ENCODE results near the gene ANKRD22. TPM values are rescaled to one million over a fixed set of nuclear protein-coding genes. Genes with fewer than 3 reads are reported as not detected.

ANKRD22 gene
- total RNA-seq (1 to 10 TPM in 1 of 9 donors, under 1 TPM in 4, not detected in 4; 0.33 to 2.0 (median 0.42) TPM), polyA plus RNA-seq (1 to 10 TPM in 1 of 3 donors, under 1 TPM in 2; 0.29 to 1.9 (median 0.37) TPM)
- long read RNA-seq, donor 1, partial matches to known transcripts: 46 of 51 reads
- long read RNA-seq, donor 1, other reads (novel, unspliced or antisense): 5 of 51 reads
- long read RNA-seq, donor 2: 0 reads
- long read RNA-seq, donor 3: 0 reads
- long read RNA-seq, donor 4: 0 reads
- long read RNA-seq, donor 5, partial matches to known transcripts: 0 of 1 reads
- long read RNA-seq, donor 5, other reads (novel, unspliced or antisense): 0 of 1 reads
- long read RNA-seq, donor 6, partial matches to known transcripts: 0 of 3 reads
- long read RNA-seq, donor 6, other reads (novel, unspliced or antisense): 1 of 3 reads
- long read RNA-seq, donor 7: 0 reads
- long read RNA-seq, donor 8: 0 reads
- long read RNA-seq, donor 9: 0 reads
- long read RNA-seq, donor 10: 0 reads

DNA sequence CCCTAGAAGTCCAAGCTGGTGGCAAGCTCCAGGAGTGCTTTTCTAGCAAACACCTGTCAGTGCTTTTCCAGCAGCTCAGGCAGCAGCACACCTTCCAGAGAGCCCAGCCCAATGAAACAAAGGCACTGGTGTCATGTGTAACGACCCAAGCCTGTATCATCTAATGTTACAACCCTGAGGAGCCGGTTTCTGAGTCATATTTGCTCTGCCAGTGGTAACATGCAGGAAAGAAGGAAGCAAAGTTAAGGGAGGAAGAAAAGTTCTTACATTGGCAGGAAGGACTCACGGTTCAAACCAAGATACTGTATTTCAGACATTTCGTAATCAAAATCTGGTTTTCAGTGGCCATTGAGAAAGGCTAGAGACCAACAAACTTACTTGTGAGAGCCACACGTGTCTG lies at the start of gene ANKRD22:
ANKRD22 (minus strand) TSS at position 139 of the 400 bp plus-strand sequence. CDS start 237 bp downstream, outside the sequence.
- Histone ChIP-seq H3K36me3 (replicated peaks in 1 of 2) (no peaks in the 10 kb centered on the region), H3K27ac (no peak within 1 kb of the TSS), H3K4me1 (replicated peaks in 1 of 2) (peaks cover 8% of the 10 kb centered on the region in 2 donors), H3K4me3 (no peak within 1 kb of the TSS), H3K9me3 (replicated peaks in 1 of 3) (no peaks in the 10 kb centered on the region), H3K27me3 (no peaks in the 10 kb centered on the region)
- WGBS, 4 donors: 34 to 54% (median 44%) methylated on average over 5 of the region's 5 CpGs
- no peak for TF ChIP-seq POLR2A (IDR thresholded peaks at IDR 0.05)
- TF ChIP-seq, protein P1, sequence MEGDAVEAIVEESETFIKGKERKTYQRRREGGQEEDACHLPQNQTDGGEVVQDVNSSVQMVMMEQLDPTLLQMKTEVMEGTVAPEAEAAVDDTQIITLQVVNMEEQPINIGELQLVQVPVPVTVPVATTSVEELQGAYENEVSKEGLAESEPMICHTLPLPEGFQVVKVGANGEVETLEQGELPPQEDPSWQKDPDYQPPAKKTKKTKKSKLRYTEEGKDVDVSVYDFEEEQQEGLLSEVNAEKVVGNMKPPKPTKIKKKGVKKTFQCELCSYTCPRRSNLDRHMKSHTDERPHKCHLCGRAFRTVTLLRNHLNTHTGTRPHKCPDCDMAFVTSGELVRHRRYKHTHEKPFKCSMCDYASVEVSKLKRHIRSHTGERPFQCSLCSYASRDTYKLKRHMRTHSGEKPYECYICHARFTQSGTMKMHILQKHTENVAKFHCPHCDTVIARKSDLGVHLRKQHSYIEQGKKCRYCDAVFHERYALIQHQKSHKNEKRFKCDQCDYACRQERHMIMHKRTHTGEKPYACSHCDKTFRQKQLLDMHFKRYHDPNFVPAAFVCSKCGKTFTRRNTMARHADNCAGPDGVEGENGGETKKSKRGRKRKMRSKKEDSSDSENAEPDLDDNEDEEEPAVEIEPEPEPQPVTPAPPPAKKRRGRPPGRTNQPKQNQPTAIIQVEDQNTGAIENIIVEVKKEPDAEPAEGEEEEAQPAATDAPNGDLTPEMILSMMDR (IDR thresholded peaks at IDR 0.05): no peak
- peak in 5 of 7 donors; percentile 28 to 42 (median 33) for DNase-seq
- intact Hi-C loops (cut with DNase I): no loop called here

DNA sequence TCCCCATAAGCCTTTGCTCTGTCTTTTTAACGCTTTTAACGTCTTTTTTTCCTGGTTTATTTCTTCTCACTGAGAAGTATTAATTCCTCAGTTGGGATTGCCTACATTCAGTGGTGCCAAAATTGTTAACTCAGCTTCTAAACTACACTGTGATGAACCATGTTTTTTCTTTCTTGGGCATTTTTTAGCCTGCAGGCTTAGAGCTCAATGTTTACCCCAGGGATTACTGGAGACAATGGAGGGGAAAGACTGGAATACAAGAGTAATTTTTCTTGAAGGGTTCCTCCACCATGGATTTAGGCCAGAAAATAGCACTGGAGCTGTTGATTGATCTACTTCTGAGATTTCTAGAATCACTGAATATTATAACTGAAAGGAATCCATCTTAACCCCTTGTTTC lies 48.2 kb upstream of the ANKRD22 start:
- WGBS, 4 donors: 84 to 92% (median 92%) methylated on average over 2 of the region's 2 CpGs
- TF ChIP-seq, protein P1 (IDR thresholded peaks at IDR 0.05): no peak
- no peak for TF ChIP-seq POLR2A (IDR thresholded peaks at IDR 0.05)
- H3K4me3 ChIP-seq: no peak overlapping the region

DNA sequence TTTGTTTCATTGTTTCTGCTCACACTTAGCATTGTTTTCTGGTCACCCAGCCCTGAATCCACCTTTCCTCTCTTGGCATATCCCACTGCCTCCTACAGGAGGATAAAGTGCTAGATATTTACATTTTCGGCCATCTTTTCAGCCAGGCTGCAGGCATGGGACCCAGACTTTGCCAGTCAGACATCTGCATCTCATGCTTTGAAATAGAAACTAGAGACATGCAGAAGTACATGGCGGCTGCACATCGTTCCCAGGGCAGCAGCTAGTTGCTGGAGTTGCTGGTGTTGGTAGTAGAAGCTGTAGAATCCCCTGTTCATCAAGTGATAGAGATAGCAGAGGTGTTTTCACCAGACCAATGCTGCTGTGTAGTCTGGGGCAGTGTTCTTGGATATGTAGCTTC lies 47.1 kb upstream of the ANKRD22 start:
- Histone ChIP-seq H3K36me3 (replicated peaks in 1 of 2) (peaks cover 0 to 9% of the 10 kb centered on the region in 2 donors), H3K27ac (no peak overlapping the region), H3K4me3 (no peak overlapping the region), H3K27me3 (no peaks in the 10 kb centered on the region), H3K9me3 (replicated peaks in 1 of 3) (no peaks in the 10 kb centered on the region), H3K4me1 (replicated peaks in 1 of 2) (peaks cover 28 to 66% of the 10 kb centered on the region in 2 donors)
- TF ChIP-seq, protein P1 (IDR thresholded peaks at IDR 0.05): no peak
- no peak for TF ChIP-seq POLR2A (IDR thresholded peaks at IDR 0.05)
- intact Hi-C loops (cut with DNase I): no loop called here
- DNase-seq: no peak
- 83 to 94% (median 91%) methylated on average over 3 of the region's 3 CpGs for WGBS, 4 donors

More for the DNA sequence above, 48.2 kb upstream of the ANKRD22 start:
- H3K27me3 ChIP-seq: no peaks in the 10 kb centered on the region
- H3K9me3 ChIP-seq (replicated peaks in 1 of 3): no peaks in the 10 kb centered on the region
- H3K36me3 ChIP-seq (replicated peaks in 1 of 2): peaks cover 0 to 9% of the 10 kb centered on the region in 2 donors
- DNase-seq: no peak
- H3K27ac ChIP-seq: no peak overlapping the region
- H3K4me1 ChIP-seq (replicated peaks in 1 of 2): peaks cover 22 to 56% of the 10 kb centered on the region in 2 donors
- intact Hi-C loops (cut with DNase I): no loop called here

DNA sequence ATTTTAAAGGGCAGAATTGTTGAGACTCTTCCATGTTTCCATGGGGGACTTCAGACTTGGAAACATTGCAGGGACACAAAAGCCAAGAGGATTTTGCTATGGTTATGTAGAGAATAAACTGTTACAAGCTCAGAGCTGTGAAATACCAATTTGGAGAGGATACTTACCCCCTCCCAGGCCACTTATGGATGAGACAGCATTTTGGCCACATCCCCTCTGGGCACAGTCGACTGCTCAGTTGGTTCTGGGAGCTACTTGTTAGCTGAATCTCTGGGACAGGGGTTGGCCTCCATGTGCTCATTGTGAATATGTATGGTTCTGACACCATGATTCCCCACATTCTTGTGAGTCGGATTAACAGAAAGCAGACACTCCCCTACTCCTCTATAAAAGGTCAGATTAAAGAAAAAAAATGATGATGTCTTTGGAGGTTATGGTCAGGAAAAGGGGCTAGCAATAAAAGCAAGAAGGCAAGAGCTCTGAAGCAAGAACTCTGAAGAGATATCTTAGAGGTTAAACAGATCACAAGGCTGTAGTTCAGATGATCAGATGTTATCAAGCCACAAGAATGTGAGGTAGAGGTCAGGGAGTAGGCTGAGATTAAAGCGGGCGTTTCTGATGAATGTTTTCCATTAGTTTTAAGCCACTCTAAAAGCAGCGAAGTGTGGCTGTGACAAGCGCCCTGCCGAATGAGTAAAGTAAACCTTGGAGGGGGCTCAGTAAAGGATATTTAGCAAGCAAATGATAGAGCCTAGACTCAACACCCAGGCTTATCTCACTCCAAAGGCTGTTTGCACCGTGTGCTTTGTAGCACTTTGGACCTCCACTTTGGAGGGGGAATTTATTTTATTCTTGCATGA lies 45.6 kb upstream of the ANKRD22 start:
- Histone ChIP-seq H3K4me3 (no peak overlapping the region), H3K9me3 (replicated peaks in 1 of 3) (no peaks in the 10 kb centered on the region), H3K27me3 (no peaks in the 10 kb centered on the region), H3K27ac (peak overlapping the region in 4 of 5 donors; percentile 71 to 85 (median 76)), H3K4me1 (replicated peaks in 1 of 2) (peaks cover 35 to 81% of the 10 kb centered on the region in 2 donors), H3K36me3 (replicated peaks in 1 of 2) (no peaks in the 10 kb centered on the region)
- intact Hi-C loops (cut with DNase I): no loop called here
- TF ChIP-seq POLR2A (IDR thresholded peaks at IDR 0.05): peak in 1 of 2 donors; percentile 33
- TF ChIP-seq, protein P1 (IDR thresholded peaks at IDR 0.05): no peak
- 24 to 41% (median 31%) methylated on average over 7 to 8 of the region's 8 CpGs for WGBS, 4 donors
- DNase-seq: peak in 4 of 7 donors; percentile 34 to 51 (median 50)

Data from adrenal gland (tissue), 19 donors.